A673 (cell line): ENCODE measurements around the gene MLKL. TPM values are rescaled to one million over a fixed set of nuclear protein-coding genes. Genes with fewer than 3 reads are reported as not detected.
A peak's percentile ranks its signal among the peaks of the same experiment; 100 is the strongest.

Experiments used
- BruUV-seq: library from RNA; stranded (reverse); fragments of 400-500 nt; replicated peaks from 2 replicates; lab custom pipeline; 2021; lab: Mats Ljungman, UMichigan
- CTCF ChIA-PET: fragments of 300-600 bp; sonication (Branson Sonifier 250); formaldehyde crosslinking; loops from one replicate; lab custom pipeline; 2022; ENCODE audit warnings: antibody characterized with exemption; lab: Charles Lee
- POLR2A ChIA-PET: fragments of 300-600 bp; sonication (Branson Sonifier 250); formaldehyde crosslinking; loops from one replicate; lab custom pipeline; 2022; ENCODE audit warnings: antibody characterized with exemption; ENCODE audit not compliant: low non-redundant PET; lab: Charles Lee
- DNase-seq: peaks from one replicate; pipeline ENCODE4 v3.0.0-alpha.2; 2015; ENCODE audit warnings: low spot score
- H3K27ac ChIP-seq: fragments of 200-600 bp; sonication (generic); 2 replicates; pipeline ENCODE4 v1.5.1; 2016; ENCODE audit warnings: mixed run types, low read depth, mild to moderate bottlenecking, mixed read lengths, antibody characterized with exemption, low read length; ENCODE audit not compliant: poor library complexity, severe bottlenecking
- H3K27me3 ChIP-seq: fragments of 200-600 bp; sonication (generic); replicated peaks from 2 replicates; pipeline ENCODE4 v1.6.1; 2017; ENCODE audit warnings: mixed run types, low read depth, mild to moderate bottlenecking, mixed read lengths, antibody characterized with exemption, low read length; ENCODE audit not compliant: insufficient read depth, poor library complexity
- H3K36me3 ChIP-seq: fragments of 200-600 bp; sonication (generic); 2 replicates; pipeline ENCODE4 v1.6.1; 2016; ENCODE audit warnings: mixed run types, mild to moderate bottlenecking, mixed read lengths, antibody characterized with exemption, low read length; ENCODE audit not compliant: insufficient read depth, poor library complexity, severe bottlenecking
- H3K4me1 ChIP-seq: fragments of 200-600 bp; sonication (generic); 2 replicates; pipeline ENCODE4 v1.6.1; 2017; ENCODE audit warnings: mixed run types, mild to moderate bottlenecking, mixed read lengths, antibody characterized with exemption, low read length; ENCODE audit not compliant: insufficient read depth, poor library complexity, severe bottlenecking
- H3K4me3 ChIP-seq: fragments of 200-600 bp; sonication (generic); 2 replicates; pipeline ENCODE4 v1.5.1; 2016; ENCODE audit warnings: low read depth, mixed run types, mild to moderate bottlenecking, mixed read lengths, low read length; ENCODE audit not compliant: poor library complexity, severe bottlenecking
- H3K9me3 ChIP-seq: fragments of 200-600 bp; sonication (generic); 2 replicates; pipeline ENCODE4 v1.6.1; 2016; ENCODE audit warnings: mixed run types, low read depth, mild to moderate bottlenecking, mixed read lengths, antibody characterized with exemption, low read length; ENCODE audit not compliant: poor library complexity, severe bottlenecking
- EZH2 ChIP-seq: fragments of 200-600 bp; sonication (generic); IDR thresholded peaks from 2 replicates; pipeline ENCODE4 v1.6.1; 2017; ENCODE audit warnings: borderline replicate concordance, low read depth, mild to moderate bottlenecking, mixed read lengths, antibody characterized with exemption, low read length; ENCODE audit not compliant: poor library complexity, severe bottlenecking
- intact Hi-C: fragments of 100-400 bp; cut with micrococcal nuclease; formaldehyde crosslinking; loops from one replicate; pipeline ENCODE4 v1.10.0; 2022; ENCODE audit not compliant: unreplicated experiment
- total RNA-seq: library from RNA; stranded (reverse); gene quantifications from 2 replicates; pipeline ENCODE4 v1.2.3, GENCODE V29; 2021
- TF ChIP-seq, protein P1 (sequence below): fragments of 300-800, 200-600 bp; sonication (generic); conservative IDR thresholded peaks from 2 replicates; pipeline ENCODE4 v1.5.1; 2017; ENCODE audit warnings: low read depth, mild to moderate bottlenecking, antibody characterized with exemption, low read length, moderate library complexity, mixed read lengths

The MLKL gene
- total RNA-seq, 1 experiment from 2014 or later = 5.5 TPM

GRCh38 chr16:74710401-74710800, 9.7 kb upstream of the MLKL start:
- no TSS peak for BruUV-seq
- ChIA-PET POLR2A (interaction anchor here (0.5 kb wide), 1 partner anchor 113 kb away, joined by 3 read pairs; no protein-coding TSS in a partner anchor), CTCF (interaction anchor here (0.5 to 0.7 kb wide), 4 partner anchors 18 to 401 kb away, joined by 3 to 9 read pairs (median 3); partner anchors contain the start of gene RFWD3)
- Histone ChIP-seq H3K27ac (no peak overlapping the region), H3K4me1 (no peaks in the 10 kb centered on the region), H3K27me3 (no peaks in the 10 kb centered on the region), H3K9me3 (no peaks in the 10 kb centered on the region), H3K4me3 (no peak overlapping the region), H3K36me3 (no peaks in the 10 kb centered on the region)
- intact Hi-C loops = no loop called here
- TF ChIP-seq, protein P1, sequence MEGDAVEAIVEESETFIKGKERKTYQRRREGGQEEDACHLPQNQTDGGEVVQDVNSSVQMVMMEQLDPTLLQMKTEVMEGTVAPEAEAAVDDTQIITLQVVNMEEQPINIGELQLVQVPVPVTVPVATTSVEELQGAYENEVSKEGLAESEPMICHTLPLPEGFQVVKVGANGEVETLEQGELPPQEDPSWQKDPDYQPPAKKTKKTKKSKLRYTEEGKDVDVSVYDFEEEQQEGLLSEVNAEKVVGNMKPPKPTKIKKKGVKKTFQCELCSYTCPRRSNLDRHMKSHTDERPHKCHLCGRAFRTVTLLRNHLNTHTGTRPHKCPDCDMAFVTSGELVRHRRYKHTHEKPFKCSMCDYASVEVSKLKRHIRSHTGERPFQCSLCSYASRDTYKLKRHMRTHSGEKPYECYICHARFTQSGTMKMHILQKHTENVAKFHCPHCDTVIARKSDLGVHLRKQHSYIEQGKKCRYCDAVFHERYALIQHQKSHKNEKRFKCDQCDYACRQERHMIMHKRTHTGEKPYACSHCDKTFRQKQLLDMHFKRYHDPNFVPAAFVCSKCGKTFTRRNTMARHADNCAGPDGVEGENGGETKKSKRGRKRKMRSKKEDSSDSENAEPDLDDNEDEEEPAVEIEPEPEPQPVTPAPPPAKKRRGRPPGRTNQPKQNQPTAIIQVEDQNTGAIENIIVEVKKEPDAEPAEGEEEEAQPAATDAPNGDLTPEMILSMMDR = no peak
- TF ChIP-seq EZH2 = no peak
- DNase-seq = no peak

GRCh38 chr16:74709441-74709877, 8.8 kb upstream of the MLKL start:
- Histone ChIP-seq H3K36me3 (no peaks in the 10 kb centered on the region), H3K4me1 (no peaks in the 10 kb centered on the region), H3K4me3 (no peak overlapping the region), H3K27ac (no peak overlapping the region), H3K9me3 (no peaks in the 10 kb centered on the region), H3K27me3 (no peaks in the 10 kb centered on the region)
- ChIA-PET POLR2A (no interaction called here), CTCF (interaction anchor here (1.6 kb wide), 1 partner anchor 402 kb away, joined by 4 read pairs; no protein-coding TSS in a partner anchor)
- intact Hi-C loops = loop anchor here (1.0 to 2.0 kb wide), 3 partner anchors 103 to 401 kb away; no protein-coding TSS in a partner anchor
- DNase-seq = peak; percentile 84
- no TSS peak for BruUV-seq
- TF ChIP-seq, protein P1 = peak; percentile 99
- TF ChIP-seq EZH2 = no peak

- TF ChIP-seq EZH2 = no peak
- TF ChIP-seq, protein P1 = no peak
- H3K27ac ChIP-seq = peak overlapping the region; percentile 48
- intact Hi-C loops = no loop called here
- no peaks in the 10 kb centered on the region for H3K9me3 ChIP-seq
- no peaks in the 10 kb centered on the region for H3K27me3 ChIP-seq
- peaks cover 10% of the 10 kb centered on the region for H3K4me1 ChIP-seq
- H3K36me3 ChIP-seq = no peaks in the 10 kb centered on the region
- CTCF ChIA-PET = interaction anchor here (0.6 kb wide), 1 partner anchor 16 kb away, joined by 4 read pairs; no protein-coding TSS in a partner anchor
- POLR2A ChIA-PET = interaction anchor here (0.5 kb wide), 1 partner anchor 265 kb away, joined by 5 read pairs; no protein-coding TSS in a partner anchor
- peak; percentile 17 for DNase-seq
- no TSS peak for BruUV-seq
- H3K4me3 ChIP-seq = peak overlapping the region; percentile 60
Measured at GRCh38 chr16:74700116-74700437, 585 bp downstream of the MLKL start.
